Pancreas (tissue), 10 donors: ENCODE results near the gene PDGFA. TPM values are rescaled to one million over a fixed set of nuclear protein-coding genes. Genes with fewer than 3 reads are reported as not detected.

Source experiments
- ATAC-seq, 4 donors: fragments of 200-7000 bp; cut with Tn5 transposase; one replicate each; pipeline versions ENCODE4 v1.8.0 to v1.9.1; 2020; ENCODE audit warnings: mild to moderate bottlenecking in 4 of 4, moderate library complexity in 4 of 4
- DNase-seq, 6 donors: peaks; one replicate each; pipeline ENCODE4 v3.0.0-alpha.2; 2020
- FAIRE-seq: peaks from 2 replicates; lab custom pipeline; 2012; peaks lifted over from hg19 to GRCh38; lab: Jason Lieb, UNC
- H3K27ac ChIP-seq, 4 donors: fragments of 200-600 bp; sonication (generic); 1 replicate in 3 of 4; 2 replicates in 1 of 4; pipeline versions ENCODE4 v1.5.0 to v1.8.0; 2020
- H3K27me3 ChIP-seq, 4 donors: fragments of 200-600 bp; one replicate each; pipeline ENCODE4 v1.8.0; 2021
- H3K36me3 ChIP-seq, 3 donors: fragments of 200-600 bp; sonication (generic) in 1 of 3; one replicate each; pipeline versions ENCODE4 v1.5.0 to v1.8.0; 2020 to 2021
- H3K4me1 ChIP-seq, 3 donors: fragments of 200-600 bp; one replicate each; pipeline ENCODE4 v1.8.0; 2021
- H3K4me3 ChIP-seq, 4 donors: fragments of 200-600 bp; sonication (generic) in 2 of 4; one replicate each; pipeline versions ENCODE4 v1.5.0 to v1.8.0; 2020 to 2021
- H3K9me3 ChIP-seq, 4 donors: fragments of 200-600 bp; one replicate each; pipeline ENCODE4 v1.8.0; 2021
- WGBS, 2 donors: extraction: QIAGEN DNeasy Blood & Tissue Kit; methylation state at CpG; one replicate each; pipeline ENCODE4 v1.1.7; 2013; 5-methylcytosine and 5-hydroxymethylcytosine counted together
- intact Hi-C, 3 donors: fragments of 100-400 bp; cut with DNase I; formaldehyde crosslinking; loops; one replicate each; pipeline versions ENCODE4 v1.11.1 to v1.14.2; 2022
- polyA plus RNA-seq, 2 donors: library from polyadenylated mRNA; stranded (reverse); fragments of 200-250 nt; gene quantifications; one replicate each; pipeline ENCODE4 v1.2.3, GENCODE V29; 2013
- total RNA-seq, 6 donors: library from RNA; stranded (reverse); fragmentation: NEBNext Ultra II Directional in 4 of 6; extraction: Animal tissue kit (Norgen Biotek cat#: 25700) in 4 of 6; gene quantifications; one replicate each; pipeline versions ENCODE4 v1.2.1 to v1.2.4, GENCODE V29; 2021 to 2023
- TF ChIP-seq, protein P1 (sequence below), 4 donors: fragments of 200-600 bp; sonication (generic) in 3 of 4; IDR thresholded peaks; one replicate each; pipeline versions ENCODE4 v1.5.0 to v1.8.0; 2021; ENCODE audit warnings: antibody characterized with exemption in 4 of 4
- donor health status: healthy with polysubstance abuse.
- donor health status: DM: no; HTN: no; CAD: no; lungs with moderate emphysema.
- donor health status: DM: no; HTN: no; CAD: no.
- donor health status: control.
- donor health status: control.
- donor health status: Bipolar disorder and iron deficiency.
- donor health status: DM: yes; HTN: yes; CAD: no.
- donor health status: DM: no; HTN: no; CAD: no.
- donor health status: DM: no; HTN: no; CAD: no.
- donor health status: DM: yes; HTN: yes; CAD: no.

PDGFA gene
- total and polyA plus RNA-seq, 8 donors = 53.3 to 175 (median 65.6) TPM

DNA sequence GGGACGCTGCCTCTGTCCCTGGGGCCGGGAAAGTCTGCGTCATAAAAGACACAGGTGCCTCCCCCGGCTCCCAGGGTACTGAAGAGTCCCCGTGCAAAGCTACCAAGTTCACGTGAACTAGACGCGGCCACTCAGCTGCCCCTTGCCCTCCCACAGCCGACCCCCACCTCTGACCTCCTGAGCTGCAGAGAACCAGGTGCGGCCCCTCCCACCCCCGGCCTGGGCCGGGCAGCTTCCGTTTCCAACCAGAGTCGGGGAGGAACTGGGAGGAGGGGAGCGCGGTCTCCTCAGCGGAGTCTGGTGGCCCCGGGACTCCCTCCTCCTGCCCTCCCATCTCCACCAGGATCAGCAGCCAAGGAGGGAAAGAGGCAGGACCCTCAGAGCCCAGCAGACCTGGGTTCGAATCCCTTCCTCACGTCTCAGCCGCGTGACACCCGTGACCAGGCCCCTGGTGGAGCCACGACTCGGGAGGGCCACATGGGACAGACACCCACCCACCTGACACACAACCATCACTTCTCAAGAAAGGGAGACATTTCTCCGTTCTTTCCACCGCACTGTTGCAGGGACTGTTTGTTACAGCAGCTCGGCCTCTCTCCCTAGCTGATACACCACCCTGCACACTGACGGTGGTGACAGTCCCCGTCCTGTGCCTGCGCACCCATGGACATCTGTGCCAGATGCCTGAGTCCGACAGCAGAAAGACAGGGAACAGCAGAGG lies 37.4 kb upstream of the PDGFA start:
- WGBS, 2 donors = 92 to 95% methylated on average over 30 to 32 of the region's 32 CpGs
- Histone ChIP-seq H3K9me3 (no peaks in the 10 kb centered on the region), H3K4me1 (peaks cover 3 to 11% (median 8%) of the 10 kb centered on the region in 3 donors), H3K4me3 (no peak overlapping the region), H3K27ac (no peak overlapping the region), H3K36me3 (no peaks in the 10 kb centered on the region), H3K27me3 (no peaks in the 10 kb centered on the region)
- ATAC-seq (no peak), DNase-seq (peak in 2 of 6 donors; percentile 21 to 63), FAIRE-seq (no peak)
- intact Hi-C loops = no loop called here
- TF ChIP-seq, protein P1, sequence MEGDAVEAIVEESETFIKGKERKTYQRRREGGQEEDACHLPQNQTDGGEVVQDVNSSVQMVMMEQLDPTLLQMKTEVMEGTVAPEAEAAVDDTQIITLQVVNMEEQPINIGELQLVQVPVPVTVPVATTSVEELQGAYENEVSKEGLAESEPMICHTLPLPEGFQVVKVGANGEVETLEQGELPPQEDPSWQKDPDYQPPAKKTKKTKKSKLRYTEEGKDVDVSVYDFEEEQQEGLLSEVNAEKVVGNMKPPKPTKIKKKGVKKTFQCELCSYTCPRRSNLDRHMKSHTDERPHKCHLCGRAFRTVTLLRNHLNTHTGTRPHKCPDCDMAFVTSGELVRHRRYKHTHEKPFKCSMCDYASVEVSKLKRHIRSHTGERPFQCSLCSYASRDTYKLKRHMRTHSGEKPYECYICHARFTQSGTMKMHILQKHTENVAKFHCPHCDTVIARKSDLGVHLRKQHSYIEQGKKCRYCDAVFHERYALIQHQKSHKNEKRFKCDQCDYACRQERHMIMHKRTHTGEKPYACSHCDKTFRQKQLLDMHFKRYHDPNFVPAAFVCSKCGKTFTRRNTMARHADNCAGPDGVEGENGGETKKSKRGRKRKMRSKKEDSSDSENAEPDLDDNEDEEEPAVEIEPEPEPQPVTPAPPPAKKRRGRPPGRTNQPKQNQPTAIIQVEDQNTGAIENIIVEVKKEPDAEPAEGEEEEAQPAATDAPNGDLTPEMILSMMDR (IDR thresholded peaks at IDR 0.05) = no peak

DNA sequence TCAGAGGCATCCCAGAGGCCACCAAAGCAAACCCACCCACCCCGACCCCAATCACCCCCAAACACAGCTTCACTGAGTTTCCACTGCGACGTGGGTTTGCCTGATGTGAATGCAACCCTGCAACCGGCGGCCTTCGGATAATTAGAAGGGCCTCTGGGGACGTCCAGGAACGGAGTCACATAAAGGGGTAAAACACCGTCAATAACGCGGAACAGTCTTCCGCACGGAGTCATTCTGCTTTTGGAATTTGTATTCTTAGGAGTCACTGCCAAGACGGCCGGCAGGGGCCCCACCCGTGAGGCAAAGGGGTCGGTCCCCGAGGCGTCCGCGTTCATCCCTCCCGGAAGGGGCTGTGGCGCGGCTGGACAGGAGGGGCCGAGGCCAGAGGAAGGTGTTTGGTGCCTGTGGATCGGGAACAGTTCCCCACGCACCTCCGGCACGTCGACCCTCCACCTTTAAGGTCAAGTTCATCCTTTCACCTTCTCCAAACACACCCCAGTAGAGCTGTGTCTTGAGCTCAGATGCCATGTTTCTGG lies 36.7 kb upstream of the PDGFA start:
- Histone ChIP-seq H3K27me3 (no peaks in the 10 kb centered on the region), H3K4me1 (peaks cover 0 to 6% (median 3%) of the 10 kb centered on the region in 3 donors), H3K9me3 (no peaks in the 10 kb centered on the region), H3K4me3 (no peak overlapping the region), H3K27ac (no peak overlapping the region), H3K36me3 (no peaks in the 10 kb centered on the region)
- ATAC-seq (no peak), FAIRE-seq (no peak), DNase-seq (peak in 2 of 6 donors; percentile 17 to 58)
- intact Hi-C loops = no loop called here
- 91 to 93% methylated on average over 30 of the region's 30 CpGs for WGBS, 2 donors
- TF ChIP-seq, protein P1 (IDR thresholded peaks at IDR 0.05) = no peak

DNA sequence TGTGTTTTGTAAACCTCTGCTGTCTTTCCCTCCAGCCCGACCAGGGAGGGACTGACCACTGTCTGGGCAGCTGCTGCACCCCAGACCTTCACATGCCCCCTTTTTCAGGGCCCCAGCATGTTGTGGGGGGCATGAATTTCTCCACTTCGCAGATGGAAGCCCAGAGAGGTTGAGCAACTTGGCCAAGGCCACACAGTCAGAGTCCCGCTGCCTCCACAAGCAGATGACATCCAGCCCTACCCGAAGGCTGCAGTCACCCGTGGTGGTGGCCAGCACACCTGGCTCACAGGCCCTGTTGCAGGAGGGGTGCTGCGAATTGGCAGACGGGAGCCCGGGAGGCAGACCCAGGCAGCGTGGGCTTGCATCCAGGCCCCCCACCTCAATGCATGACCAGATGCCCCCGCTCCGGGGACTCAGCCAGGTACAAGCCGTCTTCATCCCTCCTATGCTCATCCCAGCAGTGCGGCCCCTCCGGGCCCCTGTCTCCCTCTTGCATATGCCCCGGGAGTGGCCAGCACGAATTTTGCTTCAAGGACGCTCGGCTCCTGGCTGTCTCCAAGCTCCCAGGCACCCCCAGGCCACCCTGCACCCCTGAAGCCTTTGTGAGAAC lies 36.0 kb upstream of the PDGFA start:
- peak in 2 of 6 donors; percentile 25 to 63 for DNase-seq
- Histone ChIP-seq H3K36me3 (no peaks in the 10 kb centered on the region), H3K4me1 (peaks cover 0 to 3% (median 3%) of the 10 kb centered on the region in 3 donors), H3K27ac (no peak overlapping the region), H3K4me3 (no peak overlapping the region), H3K27me3 (no peaks in the 10 kb centered on the region), H3K9me3 (no peaks in the 10 kb centered on the region)
- FAIRE-seq = no peak
- TF ChIP-seq, protein P1 (IDR thresholded peaks at IDR 0.05) = no peak
- WGBS, 2 donors = 91 to 95% methylated on average over 18 of the region's 18 CpGs
- intact Hi-C loops = no loop called here
- no peak for ATAC-seq

DNA sequence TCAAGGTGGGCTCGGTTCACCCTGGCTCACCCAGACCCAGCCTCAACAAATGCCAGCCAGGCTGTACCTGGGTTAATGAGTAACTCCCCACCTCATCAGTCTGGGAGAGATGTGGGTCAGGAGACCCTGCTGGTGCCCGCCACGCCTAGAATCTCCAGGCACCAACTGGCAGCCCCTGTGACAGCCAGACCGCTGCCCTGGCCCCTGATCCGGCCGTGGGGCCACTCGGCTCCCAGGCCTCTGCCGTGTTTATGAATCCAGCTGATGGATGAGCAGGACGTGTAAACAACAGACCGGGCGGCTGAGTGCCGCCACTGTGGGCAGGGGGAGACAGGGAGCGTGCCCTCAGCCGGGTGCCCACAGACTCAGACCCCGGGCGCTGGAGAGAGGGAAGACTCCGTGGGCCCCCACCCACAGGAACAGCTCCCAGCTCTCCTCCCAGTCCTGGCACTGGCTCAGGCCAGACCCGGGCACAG lies 34.0 kb upstream of the PDGFA start:
- DNase-seq = peak in 2 of 6 donors; percentile 31 to 74
- 62 to 68% methylated on average over 18 of the region's 18 CpGs for WGBS, 2 donors
- intact Hi-C loops = no loop called here
- TF ChIP-seq, protein P1 (IDR thresholded peaks at IDR 0.05) = no peak
- Histone ChIP-seq H3K27me3 (no peaks in the 10 kb centered on the region), H3K27ac (no peak overlapping the region), H3K9me3 (no peaks in the 10 kb centered on the region), H3K36me3 (no peaks in the 10 kb centered on the region), H3K4me1 (peaks cover 0 to 3% (median 3%) of the 10 kb centered on the region in 3 donors), H3K4me3 (no peak overlapping the region)
- no peak for FAIRE-seq
- ATAC-seq = peak; percentile 32 to 68 (median 64)
